ENCODE results near the gene CAPG.
"Not testable (repeated sequence)": the region's sequence is repeated elsewhere in the genome, so short reads cannot be mapped to it uniquely, and the experiment has no call there.

CAPG gene

GRCh38 chr2:85367180-85367579, 43.0 kb downstream of the CAPG start:
- no peak overlapping the region for H3K4me3 ChIP-seq (ENCODE audit: low read depth, low read length)

GRCh38 chr2:85362653-85363387, 47.3 kb downstream of the CAPG start:
- H3K4me3 ChIP-seq (ENCODE audit: low read depth, low read length): not testable (repeated sequence)

- no peak overlapping the region for H3K4me3 ChIP-seq (ENCODE audit: low read depth, low read length)
Measured at GRCh38 chr2:85357736-85358135, 52.4 kb downstream of the CAPG start.

GRCh38 chr2:85356186-85356585, 54.0 kb downstream of the CAPG start:
- H3K4me3 ChIP-seq (ENCODE audit: low read depth, low read length): no peak overlapping the region

- no peak overlapping the region for H3K4me3 ChIP-seq (ENCODE audit: low read depth, low read length)
Measured at GRCh38 chr2:85355521-85355920, 54.6 kb downstream of the CAPG start.

- H3K4me3 ChIP-seq (ENCODE audit: low read depth, low read length): peak overlapping the region; percentile 93
Measured at GRCh38 chr2:85355073-85355410, 55.1 kb downstream of the CAPG start.

GRCh38 chr2:85354286-85355072, 55.7 kb downstream of the CAPG start, which contains the start of the genes ELMOD3 and RETSAT:
ELMOD3 (plus strand) TSS chr2:85354769; CDS start chr2:85357199, 2,430 bp downstream.
RETSAT (minus strand) TSS chr2:85354528; CDS start chr2:85354507, 21 bp downstream.
- peak within 1 kb of the TSS; percentile 93 for H3K4me3 ChIP-seq (ENCODE audit: low read depth, low read length)

- peak overlapping the region; percentile 47 for H3K4me3 ChIP-seq (ENCODE audit: low read depth, low read length)
Measured at GRCh38 chr2:85353876-85354285, 56.3 kb downstream of the CAPG start.

GRCh38 chr2:85347599-85347998, 62.6 kb downstream of the CAPG start:
- no peak overlapping the region for H3K4me3 ChIP-seq (ENCODE audit: low read depth, low read length)
